HUES48 (cell line): ENCODE data around the gene NIBAN1.
"Not testable (repeated sequence)": the region's sequence is repeated elsewhere in the genome, so short reads cannot be mapped to it uniquely, and the experiment has no call there.

Experiments
- H3K27ac ChIP-seq: one replicate; pipeline ENCODE4 v1.7.0; 2013; ENCODE audit warnings: low read depth, low read length, inconsistent platforms
- H3K27me3 ChIP-seq: 2 replicates; pipeline ENCODE4 v1.6.1; 2013; ENCODE audit warnings: mild to moderate bottlenecking, low read length; ENCODE audit not compliant: control insufficient read depth, insufficient read depth
- H3K36me3 ChIP-seq: 2 replicates; pipeline ENCODE4 v1.6.1; 2013; ENCODE audit warnings: low read length; ENCODE audit not compliant: control insufficient read depth, insufficient read depth
- H3K4me1 ChIP-seq: 2 replicates; pipeline ENCODE4 v1.6.1; 2013; ENCODE audit warnings: mild to moderate bottlenecking, low read length; ENCODE audit not compliant: control insufficient read depth, insufficient read depth
- H3K4me3 ChIP-seq: 2 replicates; pipeline ENCODE4 v1.5.1; 2013; ENCODE audit warnings: mild to moderate bottlenecking, low read depth, low read length
- H3K9ac ChIP-seq: 2 replicates; pipeline ENCODE4 v1.6.1; 2013; ENCODE audit warnings: mild to moderate bottlenecking, low read depth, low read length, moderate library complexity
- H3K9me3 ChIP-seq: 2 replicates; pipeline ENCODE4 v1.6.1; 2013; ENCODE audit warnings: low read length; ENCODE audit not compliant: control insufficient read depth, insufficient read depth

NIBAN1 gene

GRCh38 chr1:184974056-184974836 is at the start of gene NIBAN1:
TSS of gene NIBAN1 (minus strand) at chr1:184974508. CDS start at chr1:184974356, 152 bp downstream.
- H3K4me1 ChIP-seq = peaks cover 12% of the 10 kb centered on the region
- peak within 1 kb of the TSS; percentile 86 for H3K4me3 ChIP-seq
- no peaks in the 10 kb centered on the region for H3K9me3 ChIP-seq
- peaks cover 43% of the 10 kb centered on the region for H3K27me3 ChIP-seq
- H3K9ac ChIP-seq = peak within 1 kb of the TSS; percentile 80
- peak within 1 kb of the TSS; percentile 58 for H3K27ac ChIP-seq
- no peaks in the 10 kb centered on the region for H3K36me3 ChIP-seq

GRCh38 chr1:185017966-185018365 is 43.7 kb upstream of the NIBAN1 start:
- Histone ChIP-seq H3K4me3 (no peak overlapping the region), H3K9ac (no peak overlapping the region), H3K27ac (no peak overlapping the region), H3K27me3 (no peaks in the 10 kb centered on the region), H3K4me1 (no peaks in the 10 kb centered on the region), H3K9me3 (no peaks in the 10 kb centered on the region), H3K36me3 (no peaks in the 10 kb centered on the region)

- Histone ChIP-seq H3K4me1 (no peaks in the 10 kb centered on the region), H3K36me3 (no peaks in the 10 kb centered on the region), H3K27ac (no peak overlapping the region)
Observed at GRCh38 chr1:185017338-185017737, 43.0 kb upstream of the NIBAN1 start.

GRCh38 chr1:185016880-185017279 is 42.6 kb upstream of the NIBAN1 start:
- Histone ChIP-seq H3K27ac (no peak overlapping the region), H3K4me3 (no peak overlapping the region), H3K36me3 (no peaks in the 10 kb centered on the region), H3K9me3 (no peaks in the 10 kb centered on the region), H3K4me1 (no peaks in the 10 kb centered on the region), H3K9ac (no peak overlapping the region), H3K27me3 (no peaks in the 10 kb centered on the region)

More at GRCh38 chr1:185017338-185017737, 43.0 kb upstream of the NIBAN1 start:
- no peaks in the 10 kb centered on the region for H3K9me3 ChIP-seq
- no peaks in the 10 kb centered on the region for H3K27me3 ChIP-seq
- no peak overlapping the region for H3K9ac ChIP-seq
- H3K4me3 ChIP-seq = no peak overlapping the region

- H3K36me3 ChIP-seq = no peaks in the 10 kb centered on the region
- no peak overlapping the region for H3K9ac ChIP-seq
- H3K27me3 ChIP-seq = no peaks in the 10 kb centered on the region
- H3K4me3 ChIP-seq = no peak overlapping the region
- no peaks in the 10 kb centered on the region for H3K9me3 ChIP-seq
- H3K4me1 ChIP-seq = no peaks in the 10 kb centered on the region
- H3K27ac ChIP-seq = no peak overlapping the region
Observed at GRCh38 chr1:185015631-185016030, 41.3 kb upstream of the NIBAN1 start.

DNA sequence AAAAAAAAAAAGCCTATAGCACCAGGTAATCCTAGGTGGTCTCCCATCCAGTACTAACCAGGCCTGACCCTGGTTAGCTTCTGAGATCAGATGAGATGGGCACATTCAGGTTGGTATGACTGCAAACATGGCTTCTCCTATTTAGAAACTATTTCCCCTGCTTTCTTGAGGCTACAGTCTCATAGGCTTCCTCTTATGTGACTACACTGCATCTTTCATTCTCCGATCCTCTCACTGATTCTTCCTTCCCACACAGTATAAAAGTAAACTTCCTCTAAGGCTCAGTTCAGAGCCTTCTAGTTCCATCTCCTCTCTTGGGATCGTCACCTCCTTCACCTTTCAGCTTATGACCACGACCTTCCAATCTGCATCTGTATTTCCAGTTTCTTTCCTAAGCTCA is 40.6 kb upstream of the NIBAN1 start:
- H3K36me3 ChIP-seq = no peaks in the 10 kb centered on the region
- no peak overlapping the region for H3K9ac ChIP-seq
- no peaks in the 10 kb centered on the region for H3K4me1 ChIP-seq
- H3K4me3 ChIP-seq = no peak overlapping the region
- H3K9me3 ChIP-seq = no peaks in the 10 kb centered on the region
- H3K27me3 ChIP-seq = no peaks in the 10 kb centered on the region
- no peak overlapping the region for H3K27ac ChIP-seq

GRCh38 chr1:185010361-185010760 is 36.1 kb upstream of the NIBAN1 start:
- H3K9me3 ChIP-seq = no peaks in the 10 kb centered on the region
- H3K27ac ChIP-seq = no peak overlapping the region
- H3K9ac ChIP-seq = no peak overlapping the region
- H3K4me3 ChIP-seq = no peak overlapping the region
- no peaks in the 10 kb centered on the region for H3K36me3 ChIP-seq
- H3K4me1 ChIP-seq = no peaks in the 10 kb centered on the region
- H3K27me3 ChIP-seq = no peaks in the 10 kb centered on the region

GRCh38 chr1:185008838-185009237 is 34.5 kb upstream of the NIBAN1 start:
- Histone ChIP-seq H3K4me1 (no peaks in the 10 kb centered on the region), H3K27me3 (no peaks in the 10 kb centered on the region), H3K9ac (no peak overlapping the region), H3K9me3 (no peaks in the 10 kb centered on the region), H3K27ac (no peak overlapping the region), H3K4me3 (no peak overlapping the region), H3K36me3 (no peaks in the 10 kb centered on the region)

GRCh38 chr1:185001312-185001880 is 27.1 kb upstream of the NIBAN1 start:
- not testable (repeated sequence) for H3K4me3 ChIP-seq, H3K36me3 ChIP-seq, H3K9me3 ChIP-seq, H3K27ac ChIP-seq, H3K9ac ChIP-seq, H3K27me3 ChIP-seq, H3K4me1 ChIP-seq

- not testable (repeated sequence) for H3K36me3 ChIP-seq, H3K27ac ChIP-seq, H3K9ac ChIP-seq, H3K9me3 ChIP-seq, H3K4me3 ChIP-seq, H3K4me1 ChIP-seq, H3K27me3 ChIP-seq
Observed at GRCh38 chr1:184999974-185000373, 25.7 kb upstream of the NIBAN1 start.

DNA sequence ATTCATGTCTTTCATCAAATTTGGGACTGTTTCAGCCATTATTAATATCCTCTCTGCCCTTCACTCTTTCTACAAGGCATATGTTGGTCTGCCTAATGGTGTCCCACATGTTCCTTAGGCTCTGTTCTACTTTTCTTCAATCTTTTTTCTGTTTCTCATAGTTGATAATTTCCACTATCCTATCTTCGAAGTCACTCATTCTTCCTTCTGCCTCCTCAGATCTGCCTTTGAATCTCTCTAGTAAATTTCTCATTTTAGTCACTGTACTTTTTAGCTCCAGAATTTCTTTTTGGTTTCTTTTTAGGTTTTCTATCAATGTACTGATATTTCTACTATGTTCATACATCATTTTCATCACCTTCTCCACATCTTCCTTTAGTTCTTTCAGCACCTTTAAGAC is 20.0 kb upstream of the NIBAN1 start:
- H3K9me3 ChIP-seq = no peaks in the 10 kb centered on the region
- H3K27me3 ChIP-seq = no peaks in the 10 kb centered on the region
- H3K9ac ChIP-seq = no peak overlapping the region
- no peak overlapping the region for H3K27ac ChIP-seq
- peaks cover 6% of the 10 kb centered on the region; the same call in 1 of the 2 replicates for H3K4me1 ChIP-seq
- no peak overlapping the region for H3K4me3 ChIP-seq
- H3K36me3 ChIP-seq = no peaks in the 10 kb centered on the region
